ENCODE data around the gene KY. TPM values are rescaled to one million over a fixed set of nuclear protein-coding genes. Genes with fewer than 3 reads are reported as not detected.

Gene KY
- total and polyA plus RNA-seq, 2 of the 8 experiments (the other 6 are each of a cell fraction or from before 2014, with no cell fraction given) = not detected

- no peak for TF ChIP-seq EZH2 (IDR thresholded peaks at IDR 0.05; ENCODE audit: low read depth, low read length, severe bottlenecking)
- TF ChIP-seq RAD21 (IDR thresholded peaks at IDR 0.05 in 1 of 2, conservative IDR thresholded peaks at IDR 0.05 in 1 of 2; ENCODE audit: low read depth in 2 of 2, low read length in 2 of 2) = peak; percentile 66 to 76
- TF ChIP-seq CHD2 (IDR thresholded peaks at IDR 0.05; ENCODE audit: low read length) = no peak
- TF ChIP-seq MAX (IDR thresholded peaks at IDR 0.05) = peak; percentile 64; the same call in 1 of the 2 replicates
- TF ChIP-seq CTCF (IDR thresholded peaks at IDR 0.05; ENCODE audit: control extremely low read depth in 1 of 3, insufficient read depth in 1 of 3, low read depth in 1 of 3, low read length in 3 of 3) = peak; percentile 95 to 97 (median 97)
- TF ChIP-seq ASH2L (IDR thresholded peaks at IDR 0.05; ENCODE audit: low read length) = no peak
- no peak for TF ChIP-seq FOSL1 (IDR thresholded peaks at IDR 0.05; ENCODE audit: insufficient read depth, low read depth, low read length)
- TF ChIP-seq CTBP2 (IDR thresholded peaks at IDR 0.05; ENCODE audit: borderline replicate concordance, insufficient read depth, insufficient read length, low read length) = no peak
These were observed 26.6 kb upstream of the KY start (continued) for GRCh38 chr3:134677196-134677986.

Measured in H1 (cell line).